Testis (tissue), 2 donors: ENCODE measurements around the gene EIF3K.

Experiments
- POLR2A ChIP-seq: fragments of 450-650 bp; IDR thresholded peaks from one replicate; pipeline ENCODE4 v1.6.1; 2017; ENCODE audit warnings: antibody characterized with exemption, mild to moderate bottlenecking, moderate library complexity
- TF ChIP-seq, protein P1 (sequence below), 3 experiments: fragments of 450-650 bp in 2 of 3; fragments of 200-600 bp in 1 of 3; sonication (generic) in 1 of 3; IDR thresholded peaks; one replicate each; pipeline ENCODE4 v1.5.1; 2016 to 2019; ENCODE audit warnings: antibody characterized with exemption in 3 of 3, mild to moderate bottlenecking in 2 of 3, moderate library complexity in 1 of 3

DNA sequence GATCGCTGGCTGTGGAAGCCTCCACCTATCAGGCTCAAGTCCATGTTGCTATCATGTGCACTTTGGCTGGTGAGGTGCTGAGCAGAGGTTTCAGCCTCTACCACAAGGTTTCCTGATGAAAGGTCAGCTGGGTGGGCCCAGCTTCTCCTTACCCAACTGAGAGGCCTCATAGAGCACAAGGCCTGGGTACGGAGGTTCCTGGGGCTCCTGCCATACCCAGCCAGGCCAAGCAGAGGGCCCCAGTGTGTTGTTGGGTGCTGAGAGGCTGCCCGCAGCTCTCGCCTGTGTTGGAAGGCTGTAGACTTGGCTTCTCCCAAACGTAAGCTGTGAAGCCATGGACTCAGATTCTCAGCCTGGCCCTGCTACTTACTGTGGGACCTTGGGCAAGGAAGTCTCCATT is 56.6 kb downstream of the EIF3K start:
- TF ChIP-seq, protein P1, sequence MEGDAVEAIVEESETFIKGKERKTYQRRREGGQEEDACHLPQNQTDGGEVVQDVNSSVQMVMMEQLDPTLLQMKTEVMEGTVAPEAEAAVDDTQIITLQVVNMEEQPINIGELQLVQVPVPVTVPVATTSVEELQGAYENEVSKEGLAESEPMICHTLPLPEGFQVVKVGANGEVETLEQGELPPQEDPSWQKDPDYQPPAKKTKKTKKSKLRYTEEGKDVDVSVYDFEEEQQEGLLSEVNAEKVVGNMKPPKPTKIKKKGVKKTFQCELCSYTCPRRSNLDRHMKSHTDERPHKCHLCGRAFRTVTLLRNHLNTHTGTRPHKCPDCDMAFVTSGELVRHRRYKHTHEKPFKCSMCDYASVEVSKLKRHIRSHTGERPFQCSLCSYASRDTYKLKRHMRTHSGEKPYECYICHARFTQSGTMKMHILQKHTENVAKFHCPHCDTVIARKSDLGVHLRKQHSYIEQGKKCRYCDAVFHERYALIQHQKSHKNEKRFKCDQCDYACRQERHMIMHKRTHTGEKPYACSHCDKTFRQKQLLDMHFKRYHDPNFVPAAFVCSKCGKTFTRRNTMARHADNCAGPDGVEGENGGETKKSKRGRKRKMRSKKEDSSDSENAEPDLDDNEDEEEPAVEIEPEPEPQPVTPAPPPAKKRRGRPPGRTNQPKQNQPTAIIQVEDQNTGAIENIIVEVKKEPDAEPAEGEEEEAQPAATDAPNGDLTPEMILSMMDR (IDR thresholded peaks at IDR 0.05): no peak
- TF ChIP-seq POLR2A: no peak
